Right lobe of liver (tissue), 6 donors: ENCODE results near the gene TMEM139. TPM values are rescaled to one million over a fixed set of nuclear protein-coding genes. Genes with fewer than 3 reads are reported as not detected.

Experiments used
- ATAC-seq, 4 donors: fragments of 200-7000 bp; cut with Tn5 transposase; one replicate each; pipeline ENCODE4 v1.9.1; 2020; ENCODE audit warnings: mild to moderate bottlenecking in 4 of 4, moderate library complexity in 4 of 4
- DNase-seq, 3 donors: peaks; one replicate each; pipeline ENCODE4 v3.0.0-alpha.2; 2020
- H3K27ac ChIP-seq, 3 donors: fragments of 200-600 bp; one replicate each; pipeline ENCODE4 v1.8.0; 2022
- H3K27me3 ChIP-seq, 2 donors: fragments of 200-600 bp; one replicate each; pipeline ENCODE4 v1.8.0; 2022
- H3K36me3 ChIP-seq, 4 donors: fragments of 200-600 bp; sonication (generic) in 1 of 4; one replicate each; pipeline versions ENCODE4 v1.5.1 to v1.8.0; 2017 to 2022; ENCODE audit warnings: control low read depth in 1 of 4
- H3K4me1 ChIP-seq, 4 donors: fragments of 200-600 bp; sonication (generic) in 1 of 4; one replicate each; pipeline versions ENCODE4 v1.5.1 to v1.8.0; 2017 to 2022; ENCODE audit warnings: control low read depth in 1 of 4
- H3K4me3 ChIP-seq, 3 donors: fragments of 200-600 bp; one replicate each; pipeline ENCODE4 v1.8.0; 2022
- H3K9me3 ChIP-seq, 4 donors: fragments of 200-600 bp; sonication (generic) in 1 of 4; one replicate each; pipeline versions ENCODE4 v1.5.1 to v1.8.0; 2017 to 2022; ENCODE audit warnings: control low read depth in 1 of 4
- CTCF ChIP-seq, 4 donors: fragments of 200-600 bp in 3 of 4; fragments of 450-650 bp in 1 of 4; IDR thresholded peaks; one replicate each; pipeline versions ENCODE4 v1.5.1 to v1.8.0; 2016 to 2022; ENCODE audit warnings: antibody characterized with exemption in 4 of 4, mild to moderate bottlenecking in 2 of 4
- POLR2A ChIP-seq: fragments of 450-650 bp; IDR thresholded peaks from one replicate; pipeline ENCODE4 v1.6.1; 2017; ENCODE audit warnings: antibody characterized with exemption, mild to moderate bottlenecking
- WGBS: methylation state at CpG from one replicate; pipeline ENCODE4 v1.1.6; 2018; ENCODE audit warnings: low coverage, low lambda C conversion rate; ENCODE audit not compliant: insufficient coverage; ENCODE audit errors: missing lambda C conversion rate; 5-methylcytosine and 5-hydroxymethylcytosine counted together
- intact Hi-C, 2 donors: fragments of 100-400 bp; cut with DNase I; formaldehyde crosslinking; loops; one replicate each; pipeline versions ENCODE4 v1.11.2 to v1.14.1; 2022
- total RNA-seq, 6 experiments: library from RNA; depleted of rRNA in 2 of 6; stranded (reverse); fragments of >200 nt in 2 of 6; fragmentation: NEBNext Ultra II Directional in 3 of 6; extraction: Animal tissue kit (Norgen Biotek cat#: 25700) in 3 of 6; gene quantifications; one replicate each; pipeline versions ENCODE4 v1.1.0 to v1.2.4, GENCODE V29; 2016 to 2023
- donor health status: DM: no; HTN: yes; CAD: no.
- donor health status: DM: no; HTN: no; CAD: no.
- donor health status: DM: no; HTN: no; CAD: no.
- donor health status: DM: no; HTN: yes; CAD: no.
- donor health status: DM: no; HTN: yes; CAD: no.

The TMEM139 gene
- total RNA-seq, 6 experiments from 2014 or later: 7.0 to 20.8 (median 14.8) TPM

GRCh38 chr7:143323653-143324052 lies 38.9 kb downstream of the TMEM139 start:
- no peaks in the 10 kb centered on the region for H3K36me3 ChIP-seq
- no peak for ATAC-seq
- no peak overlapping the region for H3K4me3 ChIP-seq
- no peak for DNase-seq
- H3K4me1 ChIP-seq: peaks cover 0 to 11% (median 4%) of the 10 kb centered on the region in 4 donors
- no peaks in the 10 kb centered on the region for H3K9me3 ChIP-seq
- intact Hi-C loops: loop anchor here (5.0 to 10.0 kb wide), 2 partner anchors 91 to 94 kb away; no protein-coding TSS in a partner anchor
- no peaks in the 10 kb centered on the region for H3K27me3 ChIP-seq
- no peak overlapping the region for H3K27ac ChIP-seq
- 73% methylated on average over 5 of the region's 12 CpGs for WGBS
- TF ChIP-seq CTCF (IDR thresholded peaks at IDR 0.05): no peak

- TF ChIP-seq CTCF (IDR thresholded peaks at IDR 0.05): no peak
- no peak for TF ChIP-seq POLR2A
- no peaks in the 10 kb centered on the region for H3K9me3 ChIP-seq
- DNase-seq (no peak), ATAC-seq (peak in 1 of 4 donors; percentile 62)
- H3K36me3 ChIP-seq: no peaks in the 10 kb centered on the region
- H3K27ac ChIP-seq: no peak overlapping the region
- no peak overlapping the region for H3K4me3 ChIP-seq
- H3K27me3 ChIP-seq: no peaks in the 10 kb centered on the region
- H3K4me1 ChIP-seq: peaks cover 0 to 3% (median 0%) of the 10 kb centered on the region in 4 donors
- intact Hi-C loops: loop anchor here in 1 of 2 donors (10.0 kb wide), 1 partner anchor 90 kb away; no protein-coding TSS in a partner anchor
- 37% methylated on average over 2 of the region's 2 CpGs for WGBS
Measured at GRCh38 chr7:143325240-143325639, 40.5 kb downstream of the TMEM139 start.

- H3K27me3 ChIP-seq: no peaks in the 10 kb centered on the region
- no peaks in the 10 kb centered on the region for H3K9me3 ChIP-seq
- intact Hi-C loops: loop anchor here in 1 of 2 donors (10.0 kb wide), 1 partner anchor 87 kb away; no protein-coding TSS in a partner anchor
- H3K27ac ChIP-seq: no peak overlapping the region
- no peak for TF ChIP-seq CTCF (IDR thresholded peaks at IDR 0.05)
- TF ChIP-seq POLR2A: no peak
- no peak overlapping the region for H3K4me3 ChIP-seq
- H3K4me1 ChIP-seq: no peaks in the 10 kb centered on the region
- DNase-seq (no peak), ATAC-seq (no peak)
- WGBS: 81% methylated on average over 3 of the region's 5 CpGs
- no peaks in the 10 kb centered on the region for H3K36me3 ChIP-seq
Measured at GRCh38 chr7:143327903-143328302, 43.1 kb downstream of the TMEM139 start.

GRCh38 chr7:143329471-143330170 lies 44.9 kb downstream of the TMEM139 start:
- intact Hi-C loops: loop anchor here in 1 of 2 donors (10.0 kb wide), 1 partner anchor 85 kb away; no protein-coding TSS in a partner anchor
- TF ChIP-seq POLR2A (no peak), CTCF (IDR thresholded peaks at IDR 0.05) (peak in 1 of 4 donors; percentile 7)
- H3K9me3 ChIP-seq: no peaks in the 10 kb centered on the region

More at GRCh38 chr7:143329471-143330170, 44.9 kb downstream of the TMEM139 start:
- DNase-seq (no peak), ATAC-seq (peak in 2 of 4 donors; percentile 30 to 32)
- Histone ChIP-seq H3K27ac (no peak overlapping the region), H3K4me1 (no peaks in the 10 kb centered on the region), H3K27me3 (no peaks in the 10 kb centered on the region), H3K4me3 (no peak overlapping the region), H3K36me3 (no peaks in the 10 kb centered on the region)
- 77% methylated on average over 8 of the region's 10 CpGs for WGBS
